Heart left ventricle (tissue), 16 donors: ENCODE measurements around the gene NKTR. TPM values are rescaled to one million over a fixed set of nuclear protein-coding genes. Genes with fewer than 3 reads are reported as not detected.

Source experiments
- ATAC-seq, 4 donors: fragments of 200-7000 bp; cut with Tn5 transposase; one replicate each; pipeline ENCODE4 v1.9.1; 2020 to 2022; ENCODE audit warnings: moderate library complexity in 4 of 4, mild to moderate bottlenecking in 3 of 4, moderate number of reproducible peaks in 1 of 4
- DNase-seq, 5 donors: peaks; one replicate each; pipeline ENCODE4 v3.0.0-alpha.2; 2020
- H3K27ac ChIP-seq, 12 donors: fragments of 200-600 bp; sonication (generic) in 4 of 12; one replicate each; pipeline versions ENCODE4 v1.5.0 to v1.8.0; 2016 to 2022; ENCODE audit warnings: mild to moderate bottlenecking in 2 of 12
- H3K27me3 ChIP-seq, 9 donors: fragments of 200-600 bp; sonication (generic) in 2 of 9; one replicate each; pipeline versions ENCODE4 v1.5.1 to v1.8.0; 2016 to 2022; ENCODE audit warnings: mild to moderate bottlenecking in 3 of 9
- H3K36me3 ChIP-seq, 9 donors: fragments of 200-600 bp; sonication (generic) in 2 of 9; one replicate each; pipeline versions ENCODE4 v1.5.0 to v1.8.0; 2018 to 2022; ENCODE audit warnings: mild to moderate bottlenecking in 2 of 9
- H3K4me1 ChIP-seq, 12 donors: fragments of 200-600 bp; sonication (generic) in 4 of 12; one replicate each; pipeline versions ENCODE4 v1.5.0 to v1.8.0; 2016 to 2022; ENCODE audit warnings: mild to moderate bottlenecking in 3 of 12
- H3K4me3 ChIP-seq, 12 donors: fragments of 200-600 bp; sonication (generic) in 4 of 12; one replicate each; pipeline versions ENCODE4 v1.5.0 to v1.8.0; 2017 to 2022; ENCODE audit warnings: mild to moderate bottlenecking in 9 of 12, moderate library complexity in 4 of 12
- H3K9me3 ChIP-seq, 12 donors: fragments of 200-600 bp; sonication (generic) in 4 of 12; one replicate each; pipeline versions ENCODE4 v1.5.0 to v1.8.0; 2016 to 2022; ENCODE audit warnings: mild to moderate bottlenecking in 1 of 12
- CTCF ChIP-seq, 12 donors: fragments of 200-600 bp; sonication (generic) in 4 of 12; IDR thresholded peaks; one replicate each; pipeline versions ENCODE4 v1.5.0 to v1.8.0; 2018 to 2022; ENCODE audit warnings: antibody characterized with exemption in 12 of 12, mild to moderate bottlenecking in 5 of 12
- POLR2A ChIP-seq, 2 donors: fragments of 450-650 bp; IDR thresholded peaks; one replicate each; pipeline ENCODE4 v1.6.1; 2017; ENCODE audit warnings: antibody characterized with exemption in 2 of 2, mild to moderate bottlenecking in 2 of 2, moderate library complexity in 2 of 2
- WGBS, 4 donors: extraction: QIAGEN DNeasy Blood & Tissue Kit in 2 of 4; methylation state at CpG; one replicate each; pipeline versions ENCODE4 v1.1.5 to v1.1.7; 2013 to 2018; 5-methylcytosine and 5-hydroxymethylcytosine counted together
- intact Hi-C, 10 donors: fragments of 100-400 bp; cut with DNase I; formaldehyde crosslinking; loops; one replicate each; pipeline versions ENCODE4 v1.11.1 to v1.14.2; 2022
- polyA plus RNA-seq, 2 donors: library from polyadenylated mRNA; stranded (reverse); fragments of 200-250 nt; gene quantifications; one replicate each; pipeline ENCODE4 v1.2.3, GENCODE V29; 2013
- total RNA-seq, 9 donors: library from RNA; depleted of rRNA in 2 of 9; stranded (reverse); fragments of >200 nt in 2 of 9; fragmentation: NEBNext Ultra II Directional in 3 of 9; extraction: Animal tissue kit (Norgen Biotek cat#: 25700) in 3 of 9; gene quantifications; one replicate each; pipeline versions ENCODE4 v1.1.0 to v1.2.4, GENCODE V29; 2016 to 2023
- donor health status: ischemic (EF 13 %, LVEDD 7.1; RV severe dilation, severe dysfunction).
- donor health status: healthy with polysubstance abuse.
- donor health status: DM: no; HTN: yes; CAD: no.
- donor health status: DM: no; HTN: no; CAD: no.
- donor health status: ischemic (EF 25% LVEDD 6.9; RV normal size, moderate dysfunction).
- donor health status: ischemic (EF 25% LVEDD 5.7; RV mildly dilated, moderate dysfunction).
- donor health status: healthy.
- donor health status: DM: yes; HTN: yes; CAD: no.
- donor health status: ischemic (EF 35%, LVEDD 5.7; RV mildly dilated, moderate dysfunction).
- donor health status: nonischemic (EF 11% LVEDD 7.7; RV severe dilation, severe dysfunction).
- donor health status: DM: yes; HTN: yes; CAD: no.
- donor health status: PGD.
- donor health status: ischemic (EF 29% LVEDD 5.4; RV normal size, mild dysfunction).
- donor health status: nonischemic (EF 23%, LVEDD 6.1; RV moderate dilation, normal function).

NKTR gene
- total and polyA plus RNA-seq, 11 donors: 10.7 to 40.6 (median 20.9) TPM

- ATAC-seq: no peak
- H3K27me3 ChIP-seq: peaks cover 0 to 6% (median 0%) of the 10 kb centered on the region in 9 donors
- H3K4me3 ChIP-seq: no peak overlapping the region
- H3K36me3 ChIP-seq: peaks cover 0 to 7% (median 0%) of the 10 kb centered on the region in 9 donors
- peaks cover 0 to 21% (median 5%) of the 10 kb centered on the region in 12 donors for H3K4me1 ChIP-seq
- 87 to 91% (median 91%) methylated on average over 18 to 22 of the region's 22 CpGs for WGBS, 4 donors
- TF ChIP-seq CTCF (IDR thresholded peaks at IDR 0.05): no peak
- no peak for TF ChIP-seq POLR2A (IDR thresholded peaks at IDR 0.05)
- peak in 1 of 5 donors; percentile 7 for DNase-seq
- intact Hi-C loops: no loop called here
- H3K27ac ChIP-seq: peak overlapping the region in 1 of 12 donors; percentile 52
- H3K9me3 ChIP-seq: no peaks in the 10 kb centered on the region
Measured at GRCh38 chr3:42688487-42689420, 88.3 kb downstream of the NKTR start.

- ATAC-seq: no peak
- no peak overlapping the region for H3K27ac ChIP-seq
- 65 to 79% (median 68%) methylated on average over 9 of the region's 9 CpGs for WGBS, 4 donors
Measured at GRCh38 chr3:42689421-42690014, 89.0 kb downstream of the NKTR start.

GRCh38 chr3:42690191-42690590 lies 89.7 kb downstream of the NKTR start:
- intact Hi-C loops: no loop called here
- Histone ChIP-seq H3K4me3 (no peak overlapping the region), H3K36me3 (peaks cover 0 to 11% (median 0%) of the 10 kb centered on the region in 9 donors), H3K9me3 (no peaks in the 10 kb centered on the region), H3K4me1 (peaks cover 0 to 10% (median under 1%) of the 10 kb centered on the region in 12 donors), H3K27ac (no peak overlapping the region), H3K27me3 (peaks cover 0 to 6% (median 0%) of the 10 kb centered on the region in 9 donors)
- DNase-seq: no peak
- no peak for TF ChIP-seq CTCF (IDR thresholded peaks at IDR 0.05)
- no peak for TF ChIP-seq POLR2A (IDR thresholded peaks at IDR 0.05)
- ATAC-seq: no peak
- WGBS, 4 donors: 79 to 85% (median 81%) methylated on average over 7 of the region's 7 CpGs

More at GRCh38 chr3:42689421-42690014, 89.0 kb downstream of the NKTR start:
- Histone ChIP-seq H3K4me3 (no peak overlapping the region), H3K27me3 (peaks cover 0 to 6% (median 0%) of the 10 kb centered on the region in 9 donors), H3K9me3 (no peaks in the 10 kb centered on the region), H3K4me1 (peaks cover 0 to 17% (median 3%) of the 10 kb centered on the region in 12 donors), H3K36me3 (peaks cover 0 to 11% (median 0%) of the 10 kb centered on the region in 9 donors)
- intact Hi-C loops: no loop called here
- no peak for TF ChIP-seq POLR2A (IDR thresholded peaks at IDR 0.05)
- TF ChIP-seq CTCF (IDR thresholded peaks at IDR 0.05): no peak
- no peak for DNase-seq
